ELF-1 (cell line): Measurements from ENCODE around the gene LRPPRC.
"Not testable (repeated sequence)": the region's sequence is repeated elsewhere in the genome, so short reads cannot be mapped to it uniquely, and the experiment has no call there.

Experiments used
- DNase-seq: peaks from one replicate; pipeline ENCODE4 v3.0.0-alpha.2; 2016; ENCODE audit warnings: low read depth, low spot score

Gene LRPPRC

GRCh38 chr2:43977677-43978375 lies 18.0 kb downstream of the LRPPRC start:
- no peak for DNase-seq

- DNase-seq, result no peak
Observed at GRCh38 chr2:43960921-43961320, 34.9 kb downstream of the LRPPRC start.

GRCh38 chr2:43958397-43959275 lies 37.2 kb downstream of the LRPPRC start:
- no peak for DNase-seq

- no peak for DNase-seq
Observed at GRCh38 chr2:43950383-43951008, 45.3 kb downstream of the LRPPRC start.

- no peak for DNase-seq
Observed at GRCh38 chr2:43948370-43948769, 47.4 kb downstream of the LRPPRC start.

- no peak for DNase-seq
Observed at GRCh38 chr2:43946685-43947084, 49.1 kb downstream of the LRPPRC start.

- no peak for DNase-seq
Observed at GRCh38 chr2:43945439-43945838, 50.4 kb downstream of the LRPPRC start.

- no peak for DNase-seq
Observed at GRCh38 chr2:43944915-43945314, 50.9 kb downstream of the LRPPRC start.

- no peak for DNase-seq
Observed at GRCh38 chr2:43943809-43944452, 51.9 kb downstream of the LRPPRC start.

- no peak for DNase-seq
Observed at GRCh38 chr2:43943323-43943722, 52.5 kb downstream of the LRPPRC start.

GRCh38 chr2:43942881-43943280 lies 52.9 kb downstream of the LRPPRC start:
- DNase-seq, result no peak

- DNase-seq, result no peak
Observed at GRCh38 chr2:43941966-43942365, 53.8 kb downstream of the LRPPRC start.

GRCh38 chr2:43941359-43941758 lies 54.4 kb downstream of the LRPPRC start:
- DNase-seq, result no peak

GRCh38 chr2:43939695-43940256 lies 56.0 kb downstream of the LRPPRC start:
- DNase-seq, result no peak

- no peak for DNase-seq
Observed at GRCh38 chr2:43937269-43937820, 58.4 kb downstream of the LRPPRC start.

GRCh38 chr2:43934567-43934966 lies 61.2 kb downstream of the LRPPRC start:
- no peak for DNase-seq

- DNase-seq, result no peak
Observed at GRCh38 chr2:43931293-43931692, 64.5 kb downstream of the LRPPRC start.

- no peak for DNase-seq
Observed at GRCh38 chr2:43927442-43927841, 68.3 kb downstream of the LRPPRC start.

- no peak for DNase-seq
Observed at GRCh38 chr2:43925431-43925830, 70.4 kb downstream of the LRPPRC start.

- no peak for DNase-seq
Observed at GRCh38 chr2:43924463-43924862, 71.3 kb downstream of the LRPPRC start.

GRCh38 chr2:43911136-43911790 lies 84.5 kb downstream of the LRPPRC start:
- DNase-seq, result not testable (repeated sequence)
